ENCODE measurements around the gene COQ10A.
A peak's percentile ranks its signal among the peaks of the same experiment; 100 is the strongest.
"Not testable (repeated sequence)": the region's sequence is repeated elsewhere in the genome, so short reads cannot be mapped to it uniquely, and the experiment has no call there.

Gene COQ10A

GRCh38 chr12:56282030-56282429 lies 15.3 kb downstream of the COQ10A start:
- Histone ChIP-seq H3K36me3 (ENCODE audit: insufficient read depth, low read length) (peaks cover 87% of the 10 kb centered on the region), H3K4me3 (ENCODE audit: low read length) (no peak overlapping the region)
- WGBS, result 96% methylated on average over 6 of the region's 6 CpGs

GRCh38 chr12:56282579-56282978 lies 15.8 kb downstream of the COQ10A start:
- WGBS, result 100% methylated on average over 1 of the region's 2 CpGs

More at GRCh38 chr12:56282030-56282429, 15.3 kb downstream of the COQ10A start:
- H3K4me1 ChIP-seq (ENCODE audit: insufficient read depth, low read length), result no peaks in the 10 kb centered on the region
- no peaks in the 10 kb centered on the region for H3K9me3 ChIP-seq (ENCODE audit: insufficient read depth, low read depth, low read length)
- H3K27me3 ChIP-seq (ENCODE audit: insufficient read depth, low read length), result no peaks in the 10 kb centered on the region
- no peak overlapping the region for H3K9ac ChIP-seq (ENCODE audit: low read depth, low read length)
- H3K27ac ChIP-seq (ENCODE audit: low read depth, low read length), result no peak overlapping the region

GRCh38 chr12:56284263-56284662 lies 17.5 kb downstream of the COQ10A start:
- H3K36me3 ChIP-seq (ENCODE audit: insufficient read depth, low read length), result peaks cover 81% of the 10 kb centered on the region
- not testable (repeated sequence) for H3K4me3 ChIP-seq (ENCODE audit: low read length); H3K27me3 ChIP-seq (ENCODE audit: insufficient read depth, low read length)

More at GRCh38 chr12:56282579-56282978, 15.8 kb downstream of the COQ10A start:
- Histone ChIP-seq H3K9ac (ENCODE audit: low read depth, low read length) (no peak overlapping the region), H3K4me1 (ENCODE audit: insufficient read depth, low read length) (no peaks in the 10 kb centered on the region), H3K27ac (ENCODE audit: low read depth, low read length) (no peak overlapping the region), H3K4me3 (ENCODE audit: low read length) (no peak overlapping the region), H3K9me3 (ENCODE audit: insufficient read depth, low read depth, low read length) (no peaks in the 10 kb centered on the region), H3K36me3 (ENCODE audit: insufficient read depth, low read length) (peaks cover 84% of the 10 kb centered on the region), H3K27me3 (ENCODE audit: insufficient read depth, low read length) (no peaks in the 10 kb centered on the region)

GRCh38 chr12:56286044-56286830 lies 19.5 kb downstream of the COQ10A start:
- WGBS, result 94% methylated on average over 3 of the region's 4 CpGs
- no peak overlapping the region for H3K9ac ChIP-seq (ENCODE audit: low read depth, low read length)
- H3K27ac ChIP-seq (ENCODE audit: low read depth, low read length), result no peak overlapping the region
- no peaks in the 10 kb centered on the region for H3K4me1 ChIP-seq (ENCODE audit: insufficient read depth, low read length)
- H3K9me3 ChIP-seq (ENCODE audit: insufficient read depth, low read depth, low read length), result no peaks in the 10 kb centered on the region
- no peak overlapping the region for H3K4me3 ChIP-seq (ENCODE audit: low read length)
- H3K36me3 ChIP-seq (ENCODE audit: insufficient read depth, low read length), result peaks cover 81% of the 10 kb centered on the region
- H3K27me3 ChIP-seq (ENCODE audit: insufficient read depth, low read length), result no peaks in the 10 kb centered on the region

More at GRCh38 chr12:56284263-56284662, 17.5 kb downstream of the COQ10A start:
- not testable (repeated sequence) for H3K4me1 ChIP-seq (ENCODE audit: insufficient read depth, low read length); H3K9ac ChIP-seq (ENCODE audit: low read depth, low read length); H3K27ac ChIP-seq (ENCODE audit: low read depth, low read length); H3K9me3 ChIP-seq (ENCODE audit: insufficient read depth, low read depth, low read length)
- WGBS, result 93% methylated on average over 5 of the region's 5 CpGs

GRCh38 chr12:56288705-56289387 lies 22.1 kb downstream of the COQ10A start:
- WGBS, result 96% methylated on average over 2 of the region's 3 CpGs
- H3K27ac ChIP-seq (ENCODE audit: low read depth, low read length), result no peak overlapping the region

GRCh38 chr12:56293795-56294194 lies 27.1 kb downstream of the COQ10A start:
- WGBS, result 94% methylated on average over 5 of the region's 5 CpGs
- no peak overlapping the region for H3K27ac ChIP-seq (ENCODE audit: low read depth, low read length)
- H3K36me3 ChIP-seq (ENCODE audit: insufficient read depth, low read length), result peaks cover 47% of the 10 kb centered on the region
- no peaks in the 10 kb centered on the region for H3K4me1 ChIP-seq (ENCODE audit: insufficient read depth, low read length)
- H3K9ac ChIP-seq (ENCODE audit: low read depth, low read length), result no peak overlapping the region
- no peaks in the 10 kb centered on the region for H3K9me3 ChIP-seq (ENCODE audit: insufficient read depth, low read depth, low read length)
- H3K4me3 ChIP-seq (ENCODE audit: low read length), result no peak overlapping the region
- H3K27me3 ChIP-seq (ENCODE audit: insufficient read depth, low read length), result no peaks in the 10 kb centered on the region

More at GRCh38 chr12:56288705-56289387, 22.1 kb downstream of the COQ10A start:
- no peaks in the 10 kb centered on the region for H3K27me3 ChIP-seq (ENCODE audit: insufficient read depth, low read length)
- peaks cover 64% of the 10 kb centered on the region for H3K36me3 ChIP-seq (ENCODE audit: insufficient read depth, low read length)
- H3K4me3 ChIP-seq (ENCODE audit: low read length), result no peak overlapping the region
- no peak overlapping the region for H3K9ac ChIP-seq (ENCODE audit: low read depth, low read length)
- H3K4me1 ChIP-seq (ENCODE audit: insufficient read depth, low read length), result no peaks in the 10 kb centered on the region
- no peaks in the 10 kb centered on the region for H3K9me3 ChIP-seq (ENCODE audit: insufficient read depth, low read depth, low read length)

GRCh38 chr12:56296295-56296694 lies 29.6 kb downstream of the COQ10A start:
- WGBS, result 93% methylated on average over 5 of the region's 5 CpGs
- Histone ChIP-seq H3K4me1 (ENCODE audit: insufficient read depth, low read length) (peaks cover 14% of the 10 kb centered on the region), H3K9me3 (ENCODE audit: insufficient read depth, low read depth, low read length) (no peaks in the 10 kb centered on the region), H3K27me3 (ENCODE audit: insufficient read depth, low read length) (no peaks in the 10 kb centered on the region), H3K36me3 (ENCODE audit: insufficient read depth, low read length) (peaks cover 26% of the 10 kb centered on the region), H3K9ac (ENCODE audit: low read depth, low read length) (no peak overlapping the region), H3K4me3 (ENCODE audit: low read length) (no peak overlapping the region), H3K27ac (ENCODE audit: low read depth, low read length) (no peak overlapping the region)

- H3K4me3 ChIP-seq (ENCODE audit: low read length), result no peak overlapping the region
- peaks cover 25% of the 10 kb centered on the region for H3K36me3 ChIP-seq (ENCODE audit: insufficient read depth, low read length)
- peaks cover 14% of the 10 kb centered on the region for H3K4me1 ChIP-seq (ENCODE audit: insufficient read depth, low read length)
- no peak overlapping the region for H3K9ac ChIP-seq (ENCODE audit: low read depth, low read length)
- H3K9me3 ChIP-seq (ENCODE audit: insufficient read depth, low read depth, low read length), result no peaks in the 10 kb centered on the region
- H3K27me3 ChIP-seq (ENCODE audit: insufficient read depth, low read length), result no peaks in the 10 kb centered on the region
- WGBS, result 95% methylated on average over 8 of the region's 8 CpGs
- no peak overlapping the region for H3K27ac ChIP-seq (ENCODE audit: low read depth, low read length)
Measured at GRCh38 chr12:56297400-56297799, 30.7 kb downstream of the COQ10A start.

GRCh38 chr12:56298828-56299227 lies 32.1 kb downstream of the COQ10A start:
- Histone ChIP-seq H3K36me3 (ENCODE audit: insufficient read depth, low read length) (peaks cover 25% of the 10 kb centered on the region), H3K9ac (ENCODE audit: low read depth, low read length) (peak overlapping the region; percentile 87), H3K27me3 (ENCODE audit: insufficient read depth, low read length) (no peaks in the 10 kb centered on the region), H3K27ac (ENCODE audit: low read depth, low read length) (no peak overlapping the region), H3K4me1 (ENCODE audit: insufficient read depth, low read length) (peaks cover 14% of the 10 kb centered on the region), H3K4me3 (ENCODE audit: low read length) (peak overlapping the region; percentile 97), H3K9me3 (ENCODE audit: insufficient read depth, low read depth, low read length) (no peaks in the 10 kb centered on the region)
- 88% methylated on average over 5 of the region's 5 CpGs for WGBS

- H3K36me3 ChIP-seq (ENCODE audit: insufficient read depth, low read length), result peaks cover 30% of the 10 kb centered on the region
- no peaks in the 10 kb centered on the region for H3K9me3 ChIP-seq (ENCODE audit: insufficient read depth, low read depth, low read length)
- peak overlapping the region; percentile 70 for H3K27ac ChIP-seq (ENCODE audit: low read depth, low read length)
- 12% methylated on average over 10 of the region's 10 CpGs for WGBS
- H3K4me3 ChIP-seq (ENCODE audit: low read length), result peak overlapping the region; percentile 97
- peak overlapping the region; percentile 87 for H3K9ac ChIP-seq (ENCODE audit: low read depth, low read length)
- H3K4me1 ChIP-seq (ENCODE audit: insufficient read depth, low read length), result peaks cover 14% of the 10 kb centered on the region
- H3K27me3 ChIP-seq (ENCODE audit: insufficient read depth, low read length), result no peaks in the 10 kb centered on the region
Measured at GRCh38 chr12:56299308-56299852, 32.6 kb downstream of the COQ10A start.
